Calu3 (cell line): ENCODE data around the gene FTSJ1. TPM values are rescaled to one million over a fixed set of nuclear protein-coding genes. Genes with fewer than 3 reads are reported as not detected.

Experiments
- BruUV-seq: library from RNA; stranded (reverse); fragments of 400-500 nt; replicated peaks from 2 replicates; lab custom pipeline; 2021; lab: Mats Ljungman, UMichigan
- CTCF ChIA-PET: fragments of 300-600 bp; sonication (Branson Sonifier 250); formaldehyde crosslinking; loops from one replicate; lab custom pipeline; 2022; ENCODE audit warnings: antibody characterized with exemption; lab: Charles Lee
- DNase-seq: peaks from one replicate; pipeline ENCODE4 v3.0.0; 2022
- H3K27ac Mint-ChIP-seq: one replicate; pipeline ENCODE4 v1.8.0; 2022; ENCODE audit warnings: mixed read lengths; ENCODE audit not compliant: unreplicated experiment
- H3K27me3 Mint-ChIP-seq: one replicate; pipeline ENCODE4 v1.8.0; 2022; ENCODE audit warnings: mixed read lengths; ENCODE audit not compliant: unreplicated experiment
- H3K36me3 Mint-ChIP-seq: one replicate; pipeline ENCODE4 v1.8.0; 2022; ENCODE audit warnings: mild to moderate bottlenecking, moderate library complexity, mixed read lengths; ENCODE audit not compliant: insufficient read depth, unreplicated experiment
- H3K4me1 Mint-ChIP-seq: one replicate; pipeline ENCODE4 v1.8.0; 2022; ENCODE audit warnings: mild to moderate bottlenecking, low read depth, mixed read lengths; ENCODE audit not compliant: unreplicated experiment
- H3K4me3 Mint-ChIP-seq: one replicate; pipeline ENCODE4 v1.8.0; 2022; ENCODE audit warnings: mild to moderate bottlenecking, low read depth, moderate library complexity, mixed read lengths; ENCODE audit not compliant: unreplicated experiment
- H3K9me3 Mint-ChIP-seq: one replicate; pipeline ENCODE4 v1.8.0; 2022; ENCODE audit warnings: low read depth, mixed read lengths; ENCODE audit not compliant: unreplicated experiment
- intact Hi-C: fragments of 100-400 bp; cut with micrococcal nuclease; formaldehyde crosslinking; loops from one replicate; pipeline ENCODE4 v1.10.0; 2022; ENCODE audit not compliant: unreplicated experiment
- total RNA-seq: library from RNA; stranded (reverse); gene quantifications from 2 replicates; pipeline ENCODE4 v1.2.3, GENCODE V29; 2022
- TF ChIP-seq, protein P1 (sequence below): fragments of 200-600 bp; IDR thresholded peaks from one replicate; pipeline ENCODE4 v1.8.0; 2022; ENCODE audit warnings: antibody characterized with exemption; ENCODE audit not compliant: unreplicated experiment

FTSJ1 gene
- total RNA-seq, 1 experiment from 2014 or later, result 75.2 TPM

GRCh38 chrX:48465336-48465933, 10.6 kb upstream of the FTSJ1 start:
- Mint-ChIP-seq H3K4me1 (peaks cover 11% of the 10 kb centered on the region), H3K36me3 (no peaks in the 10 kb centered on the region), H3K4me3 (no peak overlapping the region), H3K9me3 (no peaks in the 10 kb centered on the region), H3K27ac (peak overlapping the region; percentile 34), H3K27me3 (peaks cover 41% of the 10 kb centered on the region)
- DNase-seq, result no peak
- TF ChIP-seq, protein P1, sequence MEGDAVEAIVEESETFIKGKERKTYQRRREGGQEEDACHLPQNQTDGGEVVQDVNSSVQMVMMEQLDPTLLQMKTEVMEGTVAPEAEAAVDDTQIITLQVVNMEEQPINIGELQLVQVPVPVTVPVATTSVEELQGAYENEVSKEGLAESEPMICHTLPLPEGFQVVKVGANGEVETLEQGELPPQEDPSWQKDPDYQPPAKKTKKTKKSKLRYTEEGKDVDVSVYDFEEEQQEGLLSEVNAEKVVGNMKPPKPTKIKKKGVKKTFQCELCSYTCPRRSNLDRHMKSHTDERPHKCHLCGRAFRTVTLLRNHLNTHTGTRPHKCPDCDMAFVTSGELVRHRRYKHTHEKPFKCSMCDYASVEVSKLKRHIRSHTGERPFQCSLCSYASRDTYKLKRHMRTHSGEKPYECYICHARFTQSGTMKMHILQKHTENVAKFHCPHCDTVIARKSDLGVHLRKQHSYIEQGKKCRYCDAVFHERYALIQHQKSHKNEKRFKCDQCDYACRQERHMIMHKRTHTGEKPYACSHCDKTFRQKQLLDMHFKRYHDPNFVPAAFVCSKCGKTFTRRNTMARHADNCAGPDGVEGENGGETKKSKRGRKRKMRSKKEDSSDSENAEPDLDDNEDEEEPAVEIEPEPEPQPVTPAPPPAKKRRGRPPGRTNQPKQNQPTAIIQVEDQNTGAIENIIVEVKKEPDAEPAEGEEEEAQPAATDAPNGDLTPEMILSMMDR, result no peak
- intact Hi-C loops, result no loop called here
- BruUV-seq, result no TSS peak
- CTCF ChIA-PET, result no interaction called here

GRCh38 chrX:48466696-48467095, 9.3 kb upstream of the FTSJ1 start:
- Mint-ChIP-seq H3K27ac (no peak overlapping the region), H3K4me3 (no peak overlapping the region), H3K36me3 (no peaks in the 10 kb centered on the region), H3K4me1 (peaks cover 11% of the 10 kb centered on the region), H3K27me3 (peaks cover 41% of the 10 kb centered on the region), H3K9me3 (no peaks in the 10 kb centered on the region)
- intact Hi-C loops, result no loop called here
- TF ChIP-seq, protein P1, result peak; percentile 38
- CTCF ChIA-PET, result no interaction called here
- no TSS peak for BruUV-seq
- DNase-seq, result no peak

- no peak for DNase-seq
- intact Hi-C loops, result no loop called here
- no peak overlapping the region for H3K4me3 Mint-ChIP-seq
- peaks cover 41% of the 10 kb centered on the region for H3K27me3 Mint-ChIP-seq
- no peaks in the 10 kb centered on the region for H3K36me3 Mint-ChIP-seq
- TF ChIP-seq, protein P1, result no peak
- BruUV-seq, result no TSS peak
- peaks cover 11% of the 10 kb centered on the region for H3K4me1 Mint-ChIP-seq
- H3K27ac Mint-ChIP-seq, result no peak overlapping the region
- no peaks in the 10 kb centered on the region for H3K9me3 Mint-ChIP-seq
- CTCF ChIA-PET, result no interaction called here
Observed at GRCh38 chrX:48467281-48467761, 8.7 kb upstream of the FTSJ1 start.

GRCh38 chrX:48468247-48468671, 7.7 kb upstream of the FTSJ1 start:
- peaks cover 10% of the 10 kb centered on the region for H3K4me1 Mint-ChIP-seq
- no peak overlapping the region for H3K4me3 Mint-ChIP-seq
- no TSS peak for BruUV-seq
- H3K27ac Mint-ChIP-seq, result no peak overlapping the region
- H3K9me3 Mint-ChIP-seq, result no peaks in the 10 kb centered on the region
- CTCF ChIA-PET, result interaction anchor here (0.6 to 0.8 kb wide), 2 partner anchors 22 to 1550 kb away, joined by 3 to 4 read pairs; no protein-coding TSS in a partner anchor
- DNase-seq, result no peak
- intact Hi-C loops, result no loop called here
- H3K27me3 Mint-ChIP-seq, result peaks cover 41% of the 10 kb centered on the region
- no peaks in the 10 kb centered on the region for H3K36me3 Mint-ChIP-seq
- TF ChIP-seq, protein P1, result no peak
